ENCODE results near the gene RDH13. TPM values are rescaled to one million over a fixed set of nuclear protein-coding genes. Genes with fewer than 3 reads are reported as not detected.
A peak's percentile ranks its signal among the peaks of the same experiment; 100 is the strongest.
"Not testable (repeated sequence)": the region's sequence is repeated elsewhere in the genome, so short reads cannot be mapped to it uniquely, and the experiment has no call there.

The RDH13 gene
- total RNA-seq, 1 donor from 2014 or later: 9.7 TPM

- DNase-seq (ENCODE audit: low spot score) (no peak), ATAC-seq (no peak)
These were observed 14.5 kb downstream of the RDH13 start for GRCh38 chr19:55048446-55048845.

- no peak for DNase-seq (ENCODE audit: low spot score)
- ATAC-seq: no peak
These were observed 15.0 kb downstream of the RDH13 start for GRCh38 chr19:55047951-55048350.

- ATAC-seq (no peak), DNase-seq (ENCODE audit: low spot score) (no peak)
These were observed 15.8 kb downstream of the RDH13 start for GRCh38 chr19:55046975-55047622.

GRCh38 chr19:55044771-55045716 is 17.9 kb downstream of the RDH13 start:
- DNase-seq (ENCODE audit: low spot score) (no peak), ATAC-seq (no peak)

- no peak for ATAC-seq
- no peak for DNase-seq (ENCODE audit: low spot score)
These were observed 18.7 kb downstream of the RDH13 start for GRCh38 chr19:55044286-55044685.

- no peak for DNase-seq (ENCODE audit: low spot score)
- ATAC-seq: no peak
These were observed 20.3 kb downstream of the RDH13 start for GRCh38 chr19:55042688-55043087.

- ATAC-seq (no peak), DNase-seq (ENCODE audit: low spot score) (no peak)
These were observed 20.6 kb downstream of the RDH13 start for GRCh38 chr19:55042344-55042678.

GRCh38 chr19:55041627-55042343 is 21.2 kb downstream of the RDH13 start:
- DNase-seq (ENCODE audit: low spot score) (no peak), ATAC-seq (peak; percentile 68)

- no peak for DNase-seq (ENCODE audit: low spot score)
These were observed 21.7 kb downstream of the RDH13 start for GRCh38 chr19:55041244-55041626.

GRCh38 chr19:55040654-55041053 is 22.3 kb downstream of the RDH13 start:
- not testable (repeated sequence) for DNase-seq (ENCODE audit: low spot score); ATAC-seq

More at GRCh38 chr19:55041244-55041626, 21.7 kb downstream of the RDH13 start:
- no peak for ATAC-seq

- not testable (repeated sequence) for DNase-seq (ENCODE audit: low spot score); ATAC-seq
These were observed 25.3 kb downstream of the RDH13 start for GRCh38 chr19:55037603-55038002.

GRCh38 chr19:55036058-55036457 is 26.9 kb downstream of the RDH13 start:
- ATAC-seq (no peak), DNase-seq (ENCODE audit: low spot score) (no peak)

GRCh38 chr19:55034751-55035150 is 28.2 kb downstream of the RDH13 start:
- DNase-seq (ENCODE audit: low spot score): no peak
- no peak for ATAC-seq

- not testable (repeated sequence) for ATAC-seq; DNase-seq (ENCODE audit: low spot score)
These were observed 29.8 kb downstream of the RDH13 start for GRCh38 chr19:55032976-55033643.

- DNase-seq (ENCODE audit: low spot score): no peak
- ATAC-seq: no peak
These were observed 30.7 kb downstream of the RDH13 start for GRCh38 chr19:55032170-55032800.

- ATAC-seq (no peak), DNase-seq (ENCODE audit: low spot score) (no peak)
These were observed 31.8 kb downstream of the RDH13 start for GRCh38 chr19:55031178-55031577.

- ATAC-seq (no peak), DNase-seq (ENCODE audit: low spot score) (no peak)
These were observed 34.2 kb downstream of the RDH13 start for GRCh38 chr19:55028757-55029156.

- ATAC-seq (no peak), DNase-seq (ENCODE audit: low spot score) (no peak)
These were observed 35.2 kb downstream of the RDH13 start for GRCh38 chr19:55027472-55028337.

GRCh38 chr19:55027140-55027471 is 35.8 kb downstream of the RDH13 start:
- ATAC-seq; DNase-seq (ENCODE audit: low spot score): not testable (repeated sequence)

- DNase-seq (ENCODE audit: low spot score) (no peak), ATAC-seq (no peak)
These were observed 38.8 kb downstream of the RDH13 start for GRCh38 chr19:55024111-55024510.

Data from left lobe of liver (tissue), 2 donors.